Central memory CD8-positive, alpha-beta T cell (primary cell): Measurements from ENCODE around the gene USP12.
"Not testable (repeated sequence)": the region's sequence is repeated elsewhere in the genome, so short reads cannot be mapped to it uniquely, and the experiment has no call there.

Source experiments
- ATAC-seq: fragments of 150-1000 bp; cut with Tn5 transposase; replicated peaks from 2 replicates; pipeline ENCODE4 v1.10.0; 2022; ENCODE audit warnings: mild to moderate bottlenecking, moderate FRiP score, moderate number of reproducible peaks; ENCODE audit not compliant: poor library complexity, severe bottlenecking; ENCODE audit errors: extremely low read depth
- DNase-seq, 2 donors: peaks; one replicate each; pipeline ENCODE4 v3.0.0; 2021; ENCODE audit warnings: low spot score in 2 of 2
- H3K27ac Mint-ChIP-seq: one replicate; pipeline ENCODE4 v1.8.0; 2022; ENCODE audit warnings: low read depth, mild to moderate bottlenecking, moderate library complexity, mixed read lengths
- H3K27me3 Mint-ChIP-seq: one replicate; pipeline ENCODE4 v1.8.0; 2022; ENCODE audit warnings: mixed read lengths
- H3K36me3 Mint-ChIP-seq: one replicate; pipeline ENCODE4 v1.8.0; 2022; ENCODE audit warnings: mild to moderate bottlenecking, moderate library complexity, mixed read lengths; ENCODE audit not compliant: insufficient read depth
- H3K4me1 Mint-ChIP-seq: one replicate; pipeline ENCODE4 v1.8.0; 2022; ENCODE audit warnings: mixed read lengths
- H3K4me3 Mint-ChIP-seq: one replicate; pipeline ENCODE4 v1.8.0; 2022; ENCODE audit warnings: mild to moderate bottlenecking, moderate library complexity, mixed read lengths
- H3K9me3 Mint-ChIP-seq: one replicate; pipeline ENCODE4 v1.8.0; 2022; ENCODE audit warnings: mixed read lengths

USP12 gene

DNA sequence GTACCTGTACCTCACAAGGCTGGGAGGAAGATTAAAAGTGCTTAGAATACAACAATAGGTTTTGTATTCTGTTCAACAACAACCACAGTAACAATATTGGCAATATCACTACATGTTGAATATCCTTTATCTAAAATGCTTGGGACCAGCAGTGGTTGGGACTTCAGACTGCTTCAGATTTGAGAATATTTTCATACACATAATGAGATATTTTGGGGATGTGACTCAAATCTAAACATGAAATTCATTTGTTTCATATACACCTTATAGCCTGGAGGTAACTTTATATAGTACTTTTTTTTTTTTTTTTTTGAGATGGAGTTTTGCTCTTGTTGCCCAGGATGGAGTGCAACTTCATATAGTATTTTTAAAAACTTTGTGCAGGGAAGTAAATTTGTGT, 73.9 kb downstream of the USP12 start:
- peaks cover 29% of the 10 kb centered on the region for H3K4me1 Mint-ChIP-seq
- peaks cover 21% of the 10 kb centered on the region for H3K36me3 Mint-ChIP-seq
- H3K4me3 Mint-ChIP-seq, result no peak overlapping the region
- peak overlapping the region; percentile 16 for H3K27ac Mint-ChIP-seq
- DNase-seq (no peak), ATAC-seq (no peak)
- H3K27me3 Mint-ChIP-seq, result no peaks in the 10 kb centered on the region
- H3K9me3 Mint-ChIP-seq, result no peaks in the 10 kb centered on the region

DNA sequence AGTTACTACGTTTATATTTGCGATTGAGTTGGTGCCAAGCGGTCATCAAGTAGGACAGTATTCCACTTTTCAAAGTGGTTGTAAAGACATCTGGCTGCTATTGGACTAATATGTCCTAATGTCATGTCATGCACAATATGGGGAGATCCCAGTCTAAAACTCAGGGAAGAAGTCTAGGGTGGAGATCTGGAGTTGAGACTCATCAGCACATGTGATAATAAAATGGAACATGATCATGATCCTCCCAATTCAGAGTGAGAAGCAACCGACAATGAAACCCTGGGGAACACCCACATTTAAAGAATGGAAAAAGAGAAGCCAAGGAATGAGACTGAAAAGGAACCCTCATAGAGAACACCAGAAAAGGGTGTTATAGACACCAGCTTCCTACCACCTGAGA, 80.2 kb downstream of the USP12 start:
- ATAC-seq (no peak), DNase-seq (no peak)
- peaks cover 37% of the 10 kb centered on the region for H3K36me3 Mint-ChIP-seq
- no peaks in the 10 kb centered on the region for H3K9me3 Mint-ChIP-seq
- H3K4me3 Mint-ChIP-seq, result no peak overlapping the region
- H3K27ac Mint-ChIP-seq, result no peak overlapping the region
- H3K27me3 Mint-ChIP-seq, result no peaks in the 10 kb centered on the region
- peaks cover 9% of the 10 kb centered on the region for H3K4me1 Mint-ChIP-seq

DNA sequence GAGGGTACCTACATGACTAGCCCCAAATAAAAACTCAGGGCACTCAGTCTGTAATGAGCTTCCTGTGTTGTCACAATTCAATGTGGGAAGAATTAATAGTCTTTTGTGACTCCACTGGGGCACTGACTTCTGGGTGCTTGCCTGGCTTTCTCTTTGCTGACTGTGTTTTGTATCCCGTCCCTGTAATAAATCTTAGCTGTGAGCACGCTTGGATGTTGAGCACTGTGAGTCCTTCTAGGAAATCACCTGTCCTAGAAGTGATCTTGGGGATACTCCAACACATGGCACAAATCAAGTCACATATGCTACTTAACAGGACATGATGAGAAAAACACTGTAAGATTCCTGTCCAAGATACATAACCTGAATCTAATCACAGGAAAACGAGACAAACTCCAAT, 83.0 kb downstream of the USP12 start:
- H3K36me3 Mint-ChIP-seq, result peaks cover 33% of the 10 kb centered on the region
- H3K9me3 Mint-ChIP-seq, result no peaks in the 10 kb centered on the region
- H3K27ac Mint-ChIP-seq, result no peak overlapping the region
- DNase-seq, result no peak
- peaks cover 6% of the 10 kb centered on the region for H3K4me1 Mint-ChIP-seq
- H3K4me3 Mint-ChIP-seq, result no peak overlapping the region
- no peak for ATAC-seq
- no peaks in the 10 kb centered on the region for H3K27me3 Mint-ChIP-seq

DNA sequence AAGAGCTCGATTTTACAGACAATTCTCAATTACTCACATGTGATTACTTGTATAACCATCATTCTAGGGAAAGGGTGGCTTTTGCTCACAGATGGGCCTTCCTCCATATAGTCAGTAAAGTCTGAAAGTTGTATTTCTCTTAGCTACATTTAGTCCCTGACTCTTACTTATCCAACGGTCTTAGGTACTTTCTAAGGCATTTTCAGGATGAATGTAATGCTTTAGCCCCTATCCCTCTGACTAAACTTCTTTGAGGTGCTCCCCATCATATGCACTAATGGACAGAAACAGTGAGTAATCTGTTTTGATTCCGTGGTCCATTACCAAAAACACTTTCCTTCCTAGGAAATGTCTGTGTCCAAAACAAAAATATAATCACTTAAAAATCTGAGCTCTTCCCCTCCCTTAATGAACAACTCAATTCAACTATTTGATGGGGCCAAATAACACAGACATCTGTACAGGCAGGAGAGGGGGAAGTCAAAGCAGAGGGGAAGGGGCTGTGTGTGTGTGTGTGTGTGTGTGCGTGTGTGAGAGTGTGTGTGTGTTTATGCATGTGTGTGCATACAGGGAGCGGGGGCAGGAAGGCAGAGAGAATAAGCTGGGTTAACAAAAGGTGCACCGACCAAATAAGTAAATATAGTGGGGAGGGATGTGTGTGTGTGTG, 84.9 kb downstream of the USP12 start:
- H3K27ac Mint-ChIP-seq, result no peak overlapping the region
- peaks cover 29% of the 10 kb centered on the region for H3K36me3 Mint-ChIP-seq
- DNase-seq (no peak), ATAC-seq (no peak)
- peaks cover 6% of the 10 kb centered on the region for H3K4me1 Mint-ChIP-seq
- no peaks in the 10 kb centered on the region for H3K27me3 Mint-ChIP-seq
- no peak overlapping the region for H3K4me3 Mint-ChIP-seq
- H3K9me3 Mint-ChIP-seq, result no peaks in the 10 kb centered on the region

- Mint-ChIP-seq H3K36me3 (peaks cover 25% of the 10 kb centered on the region), H3K27ac (peak overlapping the region; percentile 66), H3K9me3 (no peaks in the 10 kb centered on the region), H3K4me1 (peaks cover 20% of the 10 kb centered on the region), H3K4me3 (no peak overlapping the region), H3K27me3 (no peaks in the 10 kb centered on the region)
- DNase-seq, result no peak
- no peak for ATAC-seq
Measured at GRCh38 chr13:27083183-27083582, 88.4 kb downstream of the USP12 start.

- ATAC-seq (no peak), DNase-seq (no peak)
- Mint-ChIP-seq H3K4me1 (peaks cover 23% of the 10 kb centered on the region), H3K36me3 (peaks cover 19% of the 10 kb centered on the region), H3K27me3 (no peaks in the 10 kb centered on the region), H3K9me3 (no peaks in the 10 kb centered on the region), H3K4me3 (no peak overlapping the region), H3K27ac (no peak overlapping the region)
Measured at GRCh38 chr13:27081893-27082679, 89.5 kb downstream of the USP12 start.

DNA sequence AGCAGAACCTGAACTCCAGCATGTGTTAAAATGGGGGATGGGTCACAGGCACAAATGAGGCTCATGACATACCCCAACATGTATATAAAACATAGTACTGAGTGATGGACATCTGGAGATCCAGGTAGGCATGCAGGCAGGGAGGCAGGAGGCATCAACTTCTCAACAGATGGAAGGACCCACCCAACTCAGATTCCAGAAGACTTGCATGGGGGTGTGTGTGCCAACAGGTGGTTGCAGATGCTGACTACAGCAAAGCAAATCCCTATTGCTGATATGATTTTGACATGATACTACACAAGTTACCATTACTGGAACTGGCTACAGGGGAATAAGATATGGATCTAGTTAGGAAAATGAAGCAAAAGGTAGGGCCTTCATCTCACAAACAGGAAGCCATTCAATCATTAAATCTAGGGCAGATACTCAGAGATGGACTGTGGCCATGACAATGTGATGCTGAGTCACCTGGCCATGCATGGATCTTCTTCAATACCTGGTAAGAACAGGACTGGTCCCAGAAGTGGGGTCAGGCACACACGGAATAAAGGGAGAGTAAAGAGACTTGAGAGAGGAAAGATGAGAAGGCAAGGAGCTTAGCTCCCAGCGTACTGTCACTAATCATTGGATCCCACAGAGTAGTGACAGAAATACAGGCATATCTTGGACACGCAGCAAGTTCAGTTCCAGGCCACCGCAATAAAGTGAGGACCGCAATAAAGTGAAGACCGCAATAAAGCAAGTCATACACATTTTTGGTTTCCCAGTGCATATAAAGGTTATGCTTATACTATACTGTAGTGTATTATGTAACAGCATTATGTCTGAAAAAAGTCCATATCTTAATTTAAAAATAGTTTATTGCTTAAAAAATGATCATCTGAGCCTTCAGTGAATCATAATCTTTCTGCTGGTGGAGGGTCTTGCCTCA, 91.3 kb downstream of the USP12 start:
- Mint-ChIP-seq H3K4me3 (no peak overlapping the region), H3K27me3 (no peaks in the 10 kb centered on the region), H3K36me3 (peaks cover 15% of the 10 kb centered on the region), H3K9me3 (no peaks in the 10 kb centered on the region), H3K4me1 (peaks cover 25% of the 10 kb centered on the region), H3K27ac (no peak overlapping the region)
- DNase-seq (no peak), ATAC-seq (no peak)

DNA sequence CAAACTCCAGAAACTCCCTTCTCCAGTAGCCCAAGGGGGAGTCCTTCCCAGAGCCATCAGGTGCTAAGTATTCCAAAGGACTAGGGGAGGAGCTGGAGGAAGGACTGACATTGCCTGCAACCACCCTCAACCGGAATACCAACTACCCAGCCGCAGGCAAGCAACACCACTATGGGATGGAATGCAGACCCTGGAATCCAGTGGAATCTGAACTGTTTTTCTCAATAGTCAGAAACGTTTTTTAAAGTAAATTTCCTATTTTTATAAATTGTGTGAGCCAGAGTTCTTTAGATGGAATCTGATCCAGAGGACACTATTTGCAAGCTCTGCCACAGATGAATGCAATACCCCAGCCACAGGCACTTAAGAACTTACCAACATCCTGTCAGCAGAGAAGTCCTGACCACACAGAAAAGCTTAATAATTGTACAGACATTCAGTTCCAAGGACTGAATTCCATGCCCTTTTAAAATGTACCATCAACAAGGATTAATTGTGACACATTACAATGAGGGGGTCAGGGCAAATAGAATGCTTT, 92.1 kb downstream of the USP12 start:
- Mint-ChIP-seq H3K36me3 (peaks cover 17% of the 10 kb centered on the region), H3K27me3 (no peaks in the 10 kb centered on the region), H3K4me1 (peaks cover 25% of the 10 kb centered on the region), H3K4me3 (no peak overlapping the region), H3K9me3 (no peaks in the 10 kb centered on the region), H3K27ac (no peak overlapping the region)
- no peak for DNase-seq
- ATAC-seq, result no peak

DNA sequence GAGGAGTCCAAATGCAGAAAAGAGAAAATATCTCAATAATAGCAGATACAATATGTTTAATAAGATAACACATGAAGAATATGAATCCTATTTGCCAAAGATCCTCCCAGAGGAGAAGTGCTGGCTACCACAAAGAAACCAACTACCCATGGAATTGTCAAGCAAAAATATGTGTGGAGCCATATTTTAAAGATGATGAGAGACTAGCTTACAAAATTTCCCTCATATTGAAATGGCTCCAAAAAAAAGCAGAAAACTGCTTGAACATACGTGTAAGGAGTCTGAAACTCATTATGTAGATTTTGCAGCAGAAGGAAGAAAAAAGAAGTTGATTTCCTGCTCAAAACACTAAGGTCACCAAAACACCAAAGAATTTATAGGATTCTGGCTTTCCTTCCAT, 94.2 kb downstream of the USP12 start:
- Mint-ChIP-seq H3K36me3 (peaks cover 26% of the 10 kb centered on the region), H3K27me3 (no peaks in the 10 kb centered on the region), H3K9me3 (no peaks in the 10 kb centered on the region), H3K4me3 (no peak overlapping the region), H3K27ac (no peak overlapping the region), H3K4me1 (peaks cover 19% of the 10 kb centered on the region)
- ATAC-seq (no peak), DNase-seq (no peak)

DNA sequence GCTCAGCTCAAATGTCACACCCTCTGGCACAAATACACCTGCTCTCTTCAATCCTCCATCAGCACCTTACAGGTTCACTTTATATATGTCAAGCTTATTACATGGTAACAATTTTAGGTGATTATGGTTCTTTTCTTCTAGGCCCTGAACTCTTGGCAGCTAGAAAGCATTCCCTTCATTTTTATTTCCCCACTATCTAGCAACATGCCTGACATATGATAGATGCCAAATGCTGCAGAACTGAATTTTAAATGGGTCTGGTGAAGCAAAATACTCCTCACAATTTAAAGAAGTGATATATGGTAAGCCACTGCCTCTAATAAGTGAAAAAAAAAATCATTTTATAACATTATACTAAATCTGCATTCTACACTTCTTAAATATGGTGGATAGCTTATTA, 95.2 kb downstream of the USP12 start:
- H3K4me1 Mint-ChIP-seq, result peaks cover 17% of the 10 kb centered on the region
- H3K27me3 Mint-ChIP-seq, result no peaks in the 10 kb centered on the region
- no peak overlapping the region for H3K27ac Mint-ChIP-seq
- H3K4me3 Mint-ChIP-seq, result no peak overlapping the region
- H3K9me3 Mint-ChIP-seq, result no peaks in the 10 kb centered on the region
- DNase-seq (no peak), ATAC-seq (no peak)
- peaks cover 28% of the 10 kb centered on the region for H3K36me3 Mint-ChIP-seq

DNA sequence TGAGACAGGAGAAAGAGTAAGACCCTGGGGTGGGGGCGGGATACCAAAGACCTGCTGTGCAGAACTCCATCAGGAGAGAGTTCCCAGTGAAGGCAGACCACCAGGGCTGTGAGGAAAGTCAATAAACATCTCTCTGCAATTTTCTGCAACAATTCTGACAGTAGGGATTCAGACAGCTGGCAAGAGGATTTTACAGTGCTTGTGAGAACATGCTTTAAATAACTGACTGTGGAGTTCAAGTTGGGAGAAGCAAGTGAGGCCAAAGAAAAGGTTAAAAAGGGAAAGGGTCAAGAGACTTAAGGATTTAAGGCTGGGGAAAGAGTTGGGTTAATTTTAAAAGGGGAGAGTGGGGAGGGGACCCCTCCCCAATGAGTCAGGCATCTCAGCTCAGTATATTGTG, 98.4 kb downstream of the USP12 start:
- H3K27me3 Mint-ChIP-seq, result no peaks in the 10 kb centered on the region
- H3K4me3 Mint-ChIP-seq, result no peak overlapping the region
- DNase-seq (no peak), ATAC-seq (no peak)
- peak overlapping the region; percentile 45 for H3K27ac Mint-ChIP-seq
- H3K9me3 Mint-ChIP-seq, result no peaks in the 10 kb centered on the region
- peaks cover 5% of the 10 kb centered on the region for H3K4me1 Mint-ChIP-seq
- peaks cover 37% of the 10 kb centered on the region for H3K36me3 Mint-ChIP-seq

- peaks cover 19% of the 10 kb centered on the region for H3K36me3 Mint-ChIP-seq
- not testable (repeated sequence) for ATAC-seq, DNase-seq, H3K9me3 Mint-ChIP-seq, H3K27me3 Mint-ChIP-seq, H3K27ac Mint-ChIP-seq, H3K4me3 Mint-ChIP-seq, H3K4me1 Mint-ChIP-seq
Measured at GRCh38 chr13:27066123-27066522, 105.5 kb downstream of the USP12 start.
